ENCODE results near the gene PDZD2. TPM values are rescaled to one million over a fixed set of nuclear protein-coding genes. Genes with fewer than 3 reads are reported as not detected.

Gene PDZD2
- total RNA-seq, 1 experiment from 2014 or later: 23.0 TPM

DNA sequence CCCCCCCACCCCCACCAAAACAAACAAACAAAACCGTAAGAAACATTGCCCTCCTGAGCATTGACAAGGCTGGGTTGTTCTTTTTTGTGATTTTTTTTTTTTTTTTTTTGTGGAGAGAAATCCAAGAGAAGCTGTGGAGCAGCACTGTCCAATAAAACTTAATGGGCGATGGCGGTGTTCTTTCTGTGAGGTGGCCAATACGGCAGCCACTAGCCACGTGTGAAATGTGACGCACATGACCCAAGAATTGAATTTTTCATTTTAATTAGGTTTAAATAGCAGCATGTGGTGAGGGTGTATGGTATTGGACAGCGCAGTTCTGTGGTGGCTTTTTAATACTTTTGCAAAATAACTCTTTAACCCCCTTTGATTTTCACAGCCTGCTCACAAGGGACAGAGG lies 251.1 kb downstream of the PDZD2 start:
- Mint-ChIP-seq H3K27me3 (ENCODE audit: insufficient read depth, unreplicated experiment) (no peaks in the 10 kb centered on the region), H3K4me1 (ENCODE audit: insufficient read depth, unreplicated experiment) (peaks cover 1% of the 10 kb centered on the region), H3K27ac (ENCODE audit: low read depth, unreplicated experiment) (no peak overlapping the region), H3K36me3 (ENCODE audit: insufficient read depth, unreplicated experiment) (no peaks in the 10 kb centered on the region), H3K4me3 (ENCODE audit: unreplicated experiment) (no peak overlapping the region), H3K9me3 (ENCODE audit: unreplicated experiment) (no peaks in the 10 kb centered on the region)
- no peak for TF ChIP-seq CTCF (IDR thresholded peaks at IDR 0.05; ENCODE audit: unreplicated experiment)
- intact Hi-C loops (cut with micrococcal nuclease): no loop called here
- ChIA-PET CTCF (no interaction called here), POLR2A (no interaction called here)
- DNase-seq (ENCODE audit: unreplicated experiment): no peak
- BruUV-seq (replicated peaks): no TSS peak

- no peaks in the 10 kb centered on the region for H3K4me1 Mint-ChIP-seq (ENCODE audit: insufficient read depth, unreplicated experiment)
- H3K27me3 Mint-ChIP-seq (ENCODE audit: insufficient read depth, unreplicated experiment): no peaks in the 10 kb centered on the region
- TF ChIP-seq CTCF (IDR thresholded peaks at IDR 0.05; ENCODE audit: unreplicated experiment): no peak
- intact Hi-C loops (cut with micrococcal nuclease): no loop called here
- DNase-seq (ENCODE audit: unreplicated experiment): no peak
- H3K4me3 Mint-ChIP-seq (ENCODE audit: unreplicated experiment): no peak overlapping the region
- no peaks in the 10 kb centered on the region for H3K36me3 Mint-ChIP-seq (ENCODE audit: insufficient read depth, unreplicated experiment)
- ChIA-PET CTCF (no interaction called here), POLR2A (no interaction called here)
- H3K27ac Mint-ChIP-seq (ENCODE audit: low read depth, unreplicated experiment): no peak overlapping the region
- BruUV-seq (replicated peaks): no TSS peak
- no peaks in the 10 kb centered on the region for H3K9me3 Mint-ChIP-seq (ENCODE audit: unreplicated experiment)
These were observed 255.2 kb downstream of the PDZD2 start for GRCh38 chr5:31894141-31894540.

- BruUV-seq (replicated peaks): no TSS peak
These were observed 256.4 kb downstream of the PDZD2 start for GRCh38 chr5:31895199-31895820.

DNA sequence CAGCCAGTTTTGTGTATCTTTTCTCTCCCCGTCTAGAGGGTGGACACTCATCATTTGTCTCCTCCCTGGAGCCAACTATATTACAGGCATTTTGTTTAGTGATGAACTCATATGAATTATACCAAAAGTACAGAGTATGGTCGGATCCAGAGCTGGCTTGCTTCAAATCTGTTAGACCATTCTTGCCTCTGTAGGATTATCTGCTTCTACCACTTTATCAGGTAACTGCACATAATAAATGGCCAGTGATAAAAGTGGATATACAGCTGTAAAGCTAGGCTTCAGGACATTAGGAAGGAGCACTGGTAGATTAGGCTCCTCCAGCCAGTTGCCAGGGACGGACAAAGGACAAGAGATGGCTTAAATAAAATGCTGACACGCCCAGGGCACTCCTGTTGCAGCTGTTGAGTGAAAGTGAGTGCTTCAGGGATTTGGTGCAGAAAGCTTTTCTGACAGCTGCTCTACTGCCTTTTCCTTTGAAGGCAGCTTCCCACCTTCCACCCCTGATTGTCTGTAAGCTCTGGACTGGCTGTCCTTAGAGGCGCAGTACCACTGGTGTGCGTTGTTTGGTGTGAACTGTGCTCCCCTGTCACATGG lies 259.2 kb downstream of the PDZD2 start:
- POLR2A ChIA-PET: interaction anchor here (0.6 to 0.8 kb wide), 2 partner anchors 39 to 176 kb away, joined by 3 read pairs; no protein-coding TSS in a partner anchor
- intact Hi-C loops (cut with micrococcal nuclease): no loop called here
- Mint-ChIP-seq H3K9me3 (ENCODE audit: unreplicated experiment) (no peaks in the 10 kb centered on the region), H3K4me1 (ENCODE audit: insufficient read depth, unreplicated experiment) (no peaks in the 10 kb centered on the region), H3K27ac (ENCODE audit: low read depth, unreplicated experiment) (no peak overlapping the region), H3K27me3 (ENCODE audit: insufficient read depth, unreplicated experiment) (no peaks in the 10 kb centered on the region), H3K36me3 (ENCODE audit: insufficient read depth, unreplicated experiment) (no peaks in the 10 kb centered on the region), H3K4me3 (ENCODE audit: unreplicated experiment) (no peak overlapping the region)
- CTCF ChIA-PET: interaction anchor here (0.6 to 1.3 kb wide), 5 partner anchors 11 to 165 kb away, joined by 3 to 5 read pairs (median 3); no protein-coding TSS in a partner anchor
- no TSS peak for BruUV-seq (replicated peaks)
- TF ChIP-seq CTCF (IDR thresholded peaks at IDR 0.05; ENCODE audit: unreplicated experiment): no peak
- DNase-seq (ENCODE audit: unreplicated experiment): no peak

More at GRCh38 chr5:31895199-31895820, 256.4 kb downstream of the PDZD2 start:
- Mint-ChIP-seq H3K4me1 (ENCODE audit: insufficient read depth, unreplicated experiment) (no peaks in the 10 kb centered on the region), H3K27me3 (ENCODE audit: insufficient read depth, unreplicated experiment) (no peaks in the 10 kb centered on the region), H3K4me3 (ENCODE audit: unreplicated experiment) (no peak overlapping the region), H3K9me3 (ENCODE audit: unreplicated experiment) (no peaks in the 10 kb centered on the region), H3K36me3 (ENCODE audit: insufficient read depth, unreplicated experiment) (no peaks in the 10 kb centered on the region), H3K27ac (ENCODE audit: low read depth, unreplicated experiment) (no peak overlapping the region)
- TF ChIP-seq CTCF (IDR thresholded peaks at IDR 0.05; ENCODE audit: unreplicated experiment): no peak
- no peak for DNase-seq (ENCODE audit: unreplicated experiment)
- ChIA-PET CTCF (no interaction called here), POLR2A (interaction anchor here (1.0 kb wide), 1 partner anchor 9 kb away, joined by 5 read pairs; no protein-coding TSS in a partner anchor)
- intact Hi-C loops (cut with micrococcal nuclease): no loop called here
